Aorta (tissue), 5 donors: ENCODE measurements around the gene DIPK1A. TPM values are rescaled to one million over a fixed set of nuclear protein-coding genes. Genes with fewer than 3 reads are reported as not detected.
"Not testable (repeated sequence)": the region's sequence is repeated elsewhere in the genome, so short reads cannot be mapped to it uniquely, and the experiment has no call there.

Experiments used
- ATAC-seq: fragments of 200-7000 bp; cut with Tn5 transposase; one replicate; pipeline ENCODE4 v1.9.1; 2022; ENCODE audit warnings: moderate library complexity; ENCODE audit not compliant: low FRiP score
- DNase-seq, 2 donors: peaks; one replicate each; pipeline ENCODE4 v3.0.0-alpha.2; 2020
- H3K27ac ChIP-seq, 2 donors: one replicate each; pipeline ENCODE4 v1.5.1; 2013; ENCODE audit warnings: low read length in 2 of 2, mild to moderate bottlenecking in 2 of 2, moderate library complexity in 2 of 2, control low read depth in 1 of 2, inconsistent platforms in 1 of 2, low read depth in 1 of 2
- H3K27me3 ChIP-seq, 2 donors: one replicate each; pipeline ENCODE4 v1.6.1; 2013; ENCODE audit warnings: control low read depth in 1 of 2, low read length in 1 of 2, mild to moderate bottlenecking in 1 of 2, moderate library complexity in 1 of 2; ENCODE audit not compliant: insufficient read depth in 2 of 2, control insufficient read depth in 1 of 2
- H3K36me3 ChIP-seq, 2 donors: one replicate each; pipeline ENCODE4 v1.6.1; 2013; ENCODE audit warnings: control low read depth in 1 of 2, low read length in 1 of 2, mild to moderate bottlenecking in 1 of 2; ENCODE audit not compliant: insufficient read depth in 2 of 2, control insufficient read depth in 1 of 2
- H3K4me1 ChIP-seq, 2 donors: one replicate each; pipeline ENCODE4 v1.6.1; 2013; ENCODE audit warnings: low read length in 2 of 2, control low read depth in 1 of 2, mild to moderate bottlenecking in 1 of 2, moderate library complexity in 1 of 2; ENCODE audit not compliant: insufficient read depth in 2 of 2, control insufficient read depth in 1 of 2
- H3K4me3 ChIP-seq, 2 donors: one replicate each; pipeline ENCODE4 v1.5.1; 2013; ENCODE audit warnings: low read length in 2 of 2, control low read depth in 1 of 2, mild to moderate bottlenecking in 1 of 2
- H3K9me3 ChIP-seq: one replicate; pipeline ENCODE4 v1.6.1; 2013; ENCODE audit warnings: mild to moderate bottlenecking, low read length; ENCODE audit not compliant: control insufficient read depth
- WGBS, 2 donors: extraction: QIAGEN DNeasy Blood & Tissue Kit; methylation state at CpG; one replicate each; pipeline ENCODE4 v1.1.7; 2013; 5-methylcytosine and 5-hydroxymethylcytosine counted together
- intact Hi-C, 2 donors: fragments of 100-400 bp; cut with DNase I; formaldehyde crosslinking; loops; one replicate each; pipeline versions ENCODE4 v1.14.2 to v1.15.0; 2022
- polyA plus RNA-seq, 2 donors: library from polyadenylated mRNA; stranded (reverse); fragments of 200-250 nt; gene quantifications; one replicate each; pipeline ENCODE4 v1.2.3, GENCODE V29; 2013
- total RNA-seq, 2 donors: library from RNA; stranded (reverse); fragmentation: NEBNext Ultra II Directional; extraction: Animal tissue kit (Norgen Biotek cat#: 25700); gene quantifications; one replicate each; pipeline ENCODE4 v1.2.1, GENCODE V29; 2021
- donor health status: healthy with polysubstance abuse.
- donor health status: Bipolar disorder and iron deficiency.
- donor health status: DM: no; HTN: no; CAD: no.
- donor health status: DM: no; HTN: no; CAD: no.
- donor health status: DM: yes; HTN: yes; CAD: no.

Gene DIPK1A
- total and polyA plus RNA-seq, 4 donors = 4.9 to 15.9 (median 10.8) TPM

DNA sequence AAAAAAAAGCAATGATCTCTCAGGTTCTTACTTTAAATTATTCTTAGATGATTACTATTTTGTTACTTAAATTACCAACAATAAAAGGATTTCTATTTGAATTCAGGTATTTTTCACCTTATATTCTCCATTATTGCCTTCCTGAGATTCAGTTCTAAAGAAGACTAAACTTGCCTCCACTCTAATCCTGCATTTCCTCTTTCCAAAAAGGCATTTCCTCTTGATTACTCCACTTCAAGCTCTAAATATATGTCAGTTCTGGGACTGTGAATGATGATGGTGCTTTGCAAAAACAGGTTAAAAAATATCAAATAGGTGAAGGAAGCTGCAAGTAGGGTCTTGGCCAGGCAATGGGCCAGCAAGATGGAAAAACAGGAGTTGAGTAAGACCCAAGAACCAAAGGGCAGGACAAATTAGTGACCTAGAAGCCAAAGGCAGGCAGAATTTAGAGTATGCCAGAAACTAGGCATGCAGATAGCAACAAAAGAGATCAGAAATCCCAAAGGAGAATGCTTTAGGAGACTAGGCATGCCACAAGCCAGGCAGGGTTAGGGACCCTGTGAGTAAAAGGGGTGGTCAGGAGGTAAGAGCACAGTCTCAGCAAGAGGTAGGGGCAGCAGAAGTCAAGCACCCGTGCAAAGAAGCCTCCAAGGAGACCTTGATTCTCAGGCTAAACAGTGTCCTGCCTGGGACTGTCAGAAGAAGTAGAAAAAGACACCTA lies 11.3 kb upstream of the DIPK1A start:
- Histone ChIP-seq H3K27me3 (no peaks in the 10 kb centered on the region), H3K27ac (no peak overlapping the region), H3K4me1 (peaks cover 2 to 5% of the 10 kb centered on the region in 2 donors), H3K9me3 (no peaks in the 10 kb centered on the region), H3K36me3 (no peaks in the 10 kb centered on the region), H3K4me3 (no peak overlapping the region)
- intact Hi-C loops = no loop called here
- WGBS, 2 donors = 41 to 44% methylated on average over 1 of the region's 1 CpG
- ATAC-seq = no peak
- DNase-seq = no peak

DNA sequence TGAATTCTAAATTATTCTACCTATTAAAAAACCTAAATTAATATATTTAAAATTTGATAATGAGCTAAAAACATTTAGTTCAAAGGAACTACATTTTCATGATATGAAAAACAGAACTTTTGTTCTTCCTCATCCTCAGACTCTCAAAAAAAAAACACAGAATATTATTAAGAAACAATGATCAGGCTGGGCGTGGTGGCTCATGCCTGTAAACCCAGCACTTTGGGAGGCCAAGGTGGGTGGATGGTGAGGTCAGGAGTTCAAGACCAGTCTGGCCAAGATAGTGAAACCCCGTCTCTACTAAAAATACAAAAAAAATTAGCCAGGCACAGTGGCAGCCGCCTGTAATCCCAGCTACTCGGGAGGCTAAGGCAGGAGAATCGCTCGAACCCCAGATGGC lies 10.7 kb upstream of the DIPK1A start:
- H3K9me3 ChIP-seq, DNase-seq, H3K4me3 ChIP-seq, H3K36me3 ChIP-seq, H3K4me1 ChIP-seq, H3K27ac ChIP-seq, intact Hi-C loops, H3K27me3 ChIP-seq, ATAC-seq: not testable (repeated sequence)
- 72 to 78% methylated on average over 6 of the region's 6 CpGs for WGBS, 2 donors

DNA sequence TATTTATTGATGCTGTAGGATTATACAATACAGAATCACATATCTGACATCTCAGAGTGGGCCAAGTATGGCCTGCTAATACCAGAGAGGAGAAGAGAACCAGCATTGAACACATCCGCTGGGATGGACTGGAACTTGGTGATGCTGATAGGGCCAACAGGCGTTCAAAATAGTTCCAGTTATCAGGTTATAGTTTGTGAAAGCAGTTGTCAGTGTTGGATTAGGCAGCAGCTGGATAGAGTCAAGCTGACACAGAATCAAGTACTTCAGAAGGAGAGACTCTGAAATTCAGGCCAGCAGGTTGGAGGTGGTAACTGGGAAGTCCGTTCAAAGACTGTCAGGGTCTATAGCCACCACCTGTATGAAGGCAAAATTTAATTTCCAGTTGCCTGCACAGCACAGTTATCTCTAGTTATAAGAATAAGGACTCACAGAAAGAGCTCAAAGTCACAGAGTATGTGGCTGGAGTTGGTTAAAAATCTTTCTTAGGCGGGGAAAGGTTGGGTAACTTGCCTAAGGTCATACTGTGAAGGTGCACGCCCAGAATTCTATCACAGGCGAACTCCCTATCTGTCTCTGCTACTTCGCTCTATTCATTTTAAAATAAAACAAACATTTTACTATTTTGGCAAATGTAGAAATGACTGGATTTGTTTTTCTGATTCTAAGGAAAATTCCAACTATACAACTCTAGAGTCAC lies 9.9 kb upstream of the DIPK1A start:
- Histone ChIP-seq H3K4me1 (peaks cover 2 to 5% of the 10 kb centered on the region in 2 donors), H3K4me3 (no peak overlapping the region), H3K27ac (no peak overlapping the region), H3K27me3 (no peaks in the 10 kb centered on the region), H3K36me3 (no peaks in the 10 kb centered on the region), H3K9me3 (no peaks in the 10 kb centered on the region)
- no peak for DNase-seq
- intact Hi-C loops = no loop called here
- no peak for ATAC-seq
- WGBS, 2 donors = 89 to 90% methylated on average over 7 of the region's 7 CpGs

DNA sequence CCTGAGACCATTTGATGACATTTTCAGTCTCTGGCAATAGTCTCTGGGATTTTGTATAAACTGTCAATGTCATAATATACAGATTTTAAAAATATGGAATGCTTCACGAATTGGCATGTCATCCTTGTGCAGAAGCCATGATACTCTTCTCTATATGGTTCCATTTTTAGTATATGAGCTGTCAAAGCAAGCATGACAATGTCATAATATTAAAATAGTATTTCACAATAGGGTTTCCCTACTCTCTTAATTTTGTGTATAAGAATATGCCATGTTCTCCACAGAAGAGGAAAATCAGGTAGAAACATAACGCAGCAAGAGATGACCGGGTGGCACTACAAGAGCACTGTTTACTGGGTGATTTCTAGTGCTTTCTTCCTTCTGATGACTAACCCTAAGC lies 8.3 kb upstream of the DIPK1A start:
- no peak overlapping the region for H3K4me3 ChIP-seq
- no peaks in the 10 kb centered on the region for H3K9me3 ChIP-seq
- DNase-seq = no peak
- H3K27ac ChIP-seq = no peak overlapping the region
- H3K4me1 ChIP-seq = peaks cover 2 to 5% of the 10 kb centered on the region in 2 donors
- intact Hi-C loops = loop anchor here in 1 of 2 donors (10.0 kb wide), 1 partner anchor 115 kb away; no protein-coding TSS in a partner anchor
- ATAC-seq = no peak
- WGBS, 2 donors = 91 to 92% methylated on average over 3 of the region's 3 CpGs
- no peaks in the 10 kb centered on the region for H3K36me3 ChIP-seq
- H3K27me3 ChIP-seq = no peaks in the 10 kb centered on the region

DNA sequence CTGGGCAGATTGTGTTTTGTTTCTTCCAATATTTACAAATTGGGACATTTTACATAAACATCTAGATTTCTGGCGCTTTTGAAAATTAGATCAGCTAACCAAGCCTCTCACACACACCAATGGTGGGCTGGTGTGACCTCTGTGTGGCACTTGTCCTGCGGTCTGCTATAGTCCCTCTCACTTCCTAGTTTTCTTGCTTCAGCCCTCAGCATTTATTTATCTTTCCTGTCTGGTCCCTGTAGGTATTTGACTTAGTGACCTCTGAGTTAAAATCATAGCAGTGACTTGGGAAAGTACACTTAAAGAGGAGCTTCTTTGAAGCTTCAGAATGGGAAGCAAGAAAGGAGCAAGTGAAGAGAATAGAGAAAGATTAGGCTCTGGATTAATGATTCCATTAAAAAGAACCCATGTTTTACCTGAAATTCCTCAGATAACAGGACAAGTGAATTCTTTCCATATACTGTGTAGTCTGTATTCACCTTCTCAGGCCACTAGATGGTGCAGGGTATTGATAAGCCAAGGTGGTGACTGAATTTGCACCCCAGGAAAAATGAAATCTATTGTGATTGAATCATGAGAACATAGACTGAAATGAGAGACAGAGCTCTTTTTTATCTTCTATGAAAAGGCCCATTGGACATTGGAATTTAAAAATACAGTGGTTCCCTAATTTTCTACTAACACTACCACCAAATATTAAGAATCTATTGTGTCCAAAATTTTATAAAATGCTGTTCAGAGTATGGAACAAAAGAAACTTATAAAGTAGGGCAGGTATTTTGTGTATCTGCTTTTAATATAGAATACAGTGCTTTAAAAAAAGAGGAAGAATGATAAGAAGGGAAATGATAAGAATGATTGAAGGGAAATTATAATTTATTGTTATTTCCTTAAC lies 7.1 kb upstream of the DIPK1A start:
- H3K9me3 ChIP-seq = no peaks in the 10 kb centered on the region
- DNase-seq (no peak), ATAC-seq (no peak)
- no peaks in the 10 kb centered on the region for H3K36me3 ChIP-seq
- H3K4me3 ChIP-seq = no peak overlapping the region
- H3K27ac ChIP-seq = no peak overlapping the region
- 68 to 77% methylated on average over 2 of the region's 2 CpGs for WGBS, 2 donors
- H3K4me1 ChIP-seq = peaks cover 2 to 5% of the 10 kb centered on the region in 2 donors
- H3K27me3 ChIP-seq = no peaks in the 10 kb centered on the region
- intact Hi-C loops = loop anchor here in 1 of 2 donors (10.0 kb wide), 1 partner anchor 114 kb away; no protein-coding TSS in a partner anchor

DNA sequence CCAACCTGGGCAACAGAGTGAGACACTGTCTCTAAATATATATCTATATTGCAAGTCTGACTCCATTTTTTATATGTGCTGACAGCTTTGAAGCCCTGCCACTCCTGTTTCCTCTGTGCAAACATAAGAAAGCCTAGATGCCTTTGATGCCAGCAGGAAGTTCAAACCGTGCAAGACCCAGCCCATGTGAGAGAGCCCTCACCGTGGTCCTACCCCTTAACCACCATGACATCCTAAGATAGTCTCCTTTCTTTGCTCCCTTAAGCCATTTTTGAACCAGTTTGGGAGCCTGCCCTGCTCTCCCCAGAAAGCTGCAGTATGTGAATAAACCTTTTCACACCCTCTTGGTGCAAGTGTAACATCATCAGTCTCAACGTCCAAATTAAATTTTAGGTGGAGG lies 3.7 kb upstream of the DIPK1A start:
- Histone ChIP-seq H3K27me3 (no peaks in the 10 kb centered on the region), H3K4me1 (no peaks in the 10 kb centered on the region), H3K4me3 (no peak overlapping the region), H3K36me3 (no peaks in the 10 kb centered on the region), H3K9me3 (no peaks in the 10 kb centered on the region), H3K27ac (no peak overlapping the region)
- ATAC-seq (no peak), DNase-seq (no peak)
- 63 to 68% methylated on average over 3 of the region's 3 CpGs for WGBS, 2 donors
- intact Hi-C loops = loop anchor here in 1 of 2 donors (10.0 kb wide), 1 partner anchor 110 kb away; no protein-coding TSS in a partner anchor

DNA sequence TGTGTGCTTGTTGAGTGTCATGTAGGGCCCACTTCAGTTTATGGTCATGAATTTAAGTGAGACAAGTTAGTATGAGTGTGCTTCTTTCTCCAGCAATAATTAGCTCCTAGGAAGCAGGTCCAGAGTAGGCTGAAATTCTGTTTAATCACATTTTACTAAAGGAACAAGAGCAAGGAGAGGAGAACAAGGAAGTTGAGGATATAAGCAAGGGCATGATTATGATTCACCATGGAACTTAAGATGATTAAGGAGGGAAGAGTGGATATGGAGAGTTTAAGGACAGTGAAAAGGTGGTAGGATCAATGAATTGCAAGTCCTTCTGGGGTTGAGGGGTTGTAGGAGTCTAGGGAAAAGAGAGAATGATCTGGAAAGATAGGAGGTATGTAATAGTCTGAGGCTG lies 3.1 kb upstream of the DIPK1A start:
- Histone ChIP-seq H3K4me1 (no peaks in the 10 kb centered on the region), H3K4me3 (no peak overlapping the region), H3K27ac (no peak overlapping the region), H3K36me3 (no peaks in the 10 kb centered on the region), H3K27me3 (no peaks in the 10 kb centered on the region), H3K9me3 (no peaks in the 10 kb centered on the region)
- intact Hi-C loops = loop anchor here in 1 of 2 donors (10.0 kb wide), 1 partner anchor 110 kb away; no protein-coding TSS in a partner anchor
- ATAC-seq (no peak), DNase-seq (no peak)

DNA sequence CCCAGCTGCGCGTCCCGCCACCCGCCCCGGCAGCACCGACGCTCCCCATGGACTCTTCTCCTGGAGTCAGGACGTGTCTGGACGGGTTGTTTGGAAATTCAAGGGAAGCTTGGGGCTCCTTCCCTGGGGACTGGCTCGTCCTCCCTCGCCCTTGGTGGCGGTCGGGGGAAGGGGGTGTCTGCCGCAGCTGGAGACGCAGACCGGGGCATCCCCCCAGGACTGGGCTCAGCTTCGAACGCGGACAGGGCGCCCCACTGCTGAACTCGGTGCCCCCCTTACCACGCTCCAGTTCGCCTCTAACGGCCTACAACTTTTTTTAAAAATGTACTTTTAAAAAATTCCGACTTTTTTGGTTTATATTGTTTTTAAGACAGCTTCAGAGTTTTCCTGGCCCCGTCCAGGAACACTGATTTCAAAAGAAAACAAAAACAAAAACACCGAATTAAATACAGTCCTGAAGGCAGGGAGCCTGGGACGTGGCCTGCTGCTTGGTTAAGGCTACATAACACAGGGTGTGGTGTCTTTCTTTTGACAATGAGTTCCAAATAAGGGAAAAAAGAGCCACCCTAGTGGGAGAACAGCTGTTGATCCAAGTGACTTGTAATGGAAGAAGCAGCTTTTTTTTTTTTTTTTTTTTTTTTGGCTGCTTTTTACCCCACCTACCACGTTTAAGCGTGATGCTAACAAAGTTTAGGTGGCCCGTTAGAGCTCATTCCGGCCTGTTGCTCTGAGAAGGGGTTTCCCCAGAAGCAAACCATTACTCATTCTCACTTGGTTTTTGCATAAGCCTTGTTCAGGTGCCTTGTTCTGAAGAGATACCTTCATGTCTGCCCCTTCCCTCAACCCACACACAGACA lies 862 bp upstream of the DIPK1A start:
- Histone ChIP-seq H3K36me3 (no peaks in the 10 kb centered on the region), H3K4me3 (peak overlapping the region; percentile 78 to 97), H3K27ac (peak overlapping the region; percentile 72 to 98), H3K9me3 (no peaks in the 10 kb centered on the region), H3K4me1 (peaks cover 0 to 2% of the 10 kb centered on the region in 2 donors), H3K27me3 (no peaks in the 10 kb centered on the region)
- DNase-seq (peak in 1 of 2 donors; percentile 76), ATAC-seq (peak; percentile 37)
- intact Hi-C loops = loop anchor here (2.0 to 10.0 kb wide), 2 partner anchors 33 to 107 kb away; no protein-coding TSS in a partner anchor
- WGBS, 2 donors = 0 to 1% methylated on average over 32 of the region's 32 CpGs
